ENCODE results near the gene RANGRF.

DNA sequence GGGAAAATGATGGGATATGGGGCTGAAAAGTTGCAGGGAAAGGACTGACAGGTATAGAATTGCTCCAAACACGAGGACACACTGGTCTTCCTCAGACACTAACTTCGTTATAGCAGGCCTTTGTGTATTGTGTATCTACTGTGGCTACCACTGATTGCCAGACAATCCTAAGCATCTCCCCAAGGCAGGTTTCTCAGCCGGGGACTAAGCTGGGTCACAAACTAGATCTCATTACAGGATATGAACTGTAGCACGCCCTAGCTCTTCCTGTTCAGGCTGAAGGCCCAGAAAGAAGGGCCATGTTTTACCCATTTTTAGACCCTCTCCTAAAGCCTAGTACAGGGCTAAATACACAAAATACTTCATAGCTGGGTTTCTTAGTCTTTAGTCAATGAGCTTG lies 5.1 kb upstream of the RANGRF start:
- TF ChIP-seq POLR2AphosphoS5 (IDR thresholded peaks at IDR 0.05; ENCODE audit: low read depth, low read length): no peak
- no peak for TF ChIP-seq FOXP2 (optimal IDR thresholded peaks at IDR 0.05; ENCODE audit: borderline replicate concordance, extremely low read depth, extremely low read length, insufficient read depth)
